NCI-H510A treated with DMSO at 0.1 percent for 48 hours (cell line): ENCODE data around the gene CMPK2.

ENCODE experiments used
- DNase-seq: peaks from one replicate; lab custom pipeline; 2025; lab: John Stamatoyannopoulos, UW

The CMPK2 gene

DNA sequence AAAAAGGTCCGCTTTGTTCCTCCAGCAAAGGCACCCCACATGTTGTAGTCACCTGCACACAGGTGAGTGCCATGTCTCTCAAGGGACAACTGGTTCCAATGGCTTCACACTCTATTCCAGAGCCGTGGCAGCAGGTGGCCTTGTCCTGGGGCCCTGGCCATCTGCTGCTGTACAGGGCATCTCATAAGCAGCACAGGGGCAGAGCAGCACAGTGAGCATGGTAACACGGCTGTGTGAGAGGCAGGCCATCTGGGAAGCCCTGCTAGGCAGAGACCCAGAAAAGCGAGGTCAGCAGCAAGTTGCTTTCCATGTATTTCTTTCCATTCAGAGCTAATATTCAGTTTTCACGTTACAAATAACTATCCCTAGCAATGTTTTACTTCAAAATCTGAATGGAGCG lies 54.7 kb downstream of the CMPK2 start:
- DNase-seq, result no peak

DNA sequence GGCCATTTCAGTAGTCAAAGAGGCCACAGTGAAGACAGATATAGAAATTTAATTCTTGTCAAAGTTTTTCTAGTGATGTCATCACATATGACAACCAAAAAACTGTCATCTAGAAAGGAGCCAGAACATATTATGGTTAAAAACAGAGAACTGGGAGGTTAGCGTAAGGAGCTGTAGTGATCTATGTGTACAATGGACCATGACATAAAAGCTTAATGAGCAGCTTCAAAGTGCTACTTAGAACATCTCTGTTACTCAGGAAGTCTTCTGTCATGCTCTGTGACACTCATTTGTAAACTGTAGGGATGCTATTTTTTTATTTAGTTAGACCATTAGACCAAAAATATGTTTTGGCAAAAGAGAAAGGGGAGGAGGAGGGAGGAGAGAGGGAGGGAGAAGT lies 57.3 kb downstream of the CMPK2 start:
- no peak for DNase-seq

DNA sequence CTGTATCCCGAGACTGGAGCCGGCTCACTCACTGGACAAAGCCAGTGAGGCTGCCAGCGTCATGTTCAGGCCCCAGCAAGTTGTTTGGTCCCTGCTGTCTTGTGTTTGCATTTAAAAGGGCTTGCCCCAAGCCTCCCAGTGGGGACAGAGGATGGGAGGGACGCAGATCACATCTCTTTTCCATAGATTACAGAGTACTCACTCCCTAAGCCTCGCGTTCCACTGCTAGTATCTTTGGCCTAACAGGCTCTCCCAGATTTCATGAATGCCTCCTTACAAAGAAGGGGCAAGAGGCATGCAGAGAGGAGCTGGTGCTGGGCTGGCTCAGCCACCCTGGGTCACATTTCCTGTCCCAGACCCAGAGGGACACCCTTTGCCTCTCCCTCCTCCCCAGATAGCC lies 59.1 kb downstream of the CMPK2 start:
- no peak for DNase-seq

DNA sequence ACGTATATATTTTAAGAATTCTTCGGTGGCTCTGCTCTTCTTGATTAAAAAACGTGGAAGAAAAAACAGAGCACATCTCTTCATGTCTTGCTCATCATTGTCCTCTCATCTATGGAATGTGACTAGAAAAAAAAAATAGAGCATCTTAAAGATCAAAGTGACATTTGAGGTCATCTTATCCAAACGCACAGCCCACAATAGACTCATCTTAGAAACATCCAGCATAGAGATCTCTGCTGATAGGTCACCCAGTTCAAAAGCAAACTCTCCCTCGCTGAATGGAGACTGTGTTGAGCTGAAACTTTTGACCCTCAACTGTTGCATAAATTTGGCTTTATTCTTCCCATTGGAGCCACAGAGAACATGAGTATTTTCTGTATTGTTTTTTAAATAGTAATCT lies 65.2 kb downstream of the CMPK2 start:
- no peak for DNase-seq
